Gastrocnemius medialis (tissue), 4 donors: ENCODE results near the gene VAMP4.

Source experiments
- POLR2A ChIP-seq, 2 donors: fragments of 450-650 bp; IDR thresholded peaks; one replicate each; pipeline ENCODE4 v1.6.1; 2017; ENCODE audit warnings: antibody characterized with exemption in 2 of 2, mild to moderate bottlenecking in 2 of 2, moderate library complexity in 2 of 2
- TF ChIP-seq, protein P1 (sequence below), 5 experiments: fragments of 450-650 bp in 3 of 5; fragments of 200-600 bp in 2 of 5; sonication (generic) in 2 of 5; IDR thresholded peaks in 4 of 5; conservative IDR thresholded peaks in 1 of 5; 1 replicate in 4 of 5; 2 replicates in 1 of 5; pipeline ENCODE4 v1.5.1; 2016 to 2019; ENCODE audit warnings: antibody characterized with exemption in 5 of 5, mild to moderate bottlenecking in 3 of 5, moderate library complexity in 3 of 5

DNA sequence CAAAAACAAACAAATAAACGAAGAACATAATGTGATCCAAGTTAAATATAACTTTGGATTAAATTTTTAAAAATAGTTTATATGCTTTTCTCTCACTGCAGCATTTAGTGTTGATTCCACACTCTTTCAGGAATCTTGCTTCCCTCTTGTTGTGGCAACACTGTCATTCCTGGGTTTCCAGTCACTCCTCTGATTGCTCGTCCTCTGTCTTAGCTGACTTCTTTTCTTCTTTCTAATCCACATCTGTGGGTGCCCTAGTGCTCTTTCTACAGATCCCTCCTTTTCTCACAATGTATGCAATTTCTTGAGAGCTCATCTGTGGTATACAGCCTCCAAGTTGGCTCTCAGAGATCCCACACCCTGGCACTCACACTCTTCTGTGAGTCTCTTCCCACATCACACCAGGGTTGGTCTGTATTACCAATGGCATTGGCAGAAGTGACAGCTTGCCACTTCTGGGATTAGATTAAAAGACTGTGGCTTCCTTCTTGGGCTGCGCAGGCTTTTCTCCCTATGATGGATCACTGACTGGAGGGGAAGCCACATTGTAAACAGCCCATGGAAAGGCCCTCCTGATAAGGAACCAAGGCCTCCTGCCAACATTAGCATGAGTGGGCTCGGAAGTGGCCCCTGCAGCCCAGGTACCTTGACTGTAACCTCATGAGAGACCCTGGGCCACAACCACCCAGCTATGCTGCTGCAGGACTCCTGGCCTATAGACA is 77.8 kb downstream of the VAMP4 start:
- TF ChIP-seq, protein P1, sequence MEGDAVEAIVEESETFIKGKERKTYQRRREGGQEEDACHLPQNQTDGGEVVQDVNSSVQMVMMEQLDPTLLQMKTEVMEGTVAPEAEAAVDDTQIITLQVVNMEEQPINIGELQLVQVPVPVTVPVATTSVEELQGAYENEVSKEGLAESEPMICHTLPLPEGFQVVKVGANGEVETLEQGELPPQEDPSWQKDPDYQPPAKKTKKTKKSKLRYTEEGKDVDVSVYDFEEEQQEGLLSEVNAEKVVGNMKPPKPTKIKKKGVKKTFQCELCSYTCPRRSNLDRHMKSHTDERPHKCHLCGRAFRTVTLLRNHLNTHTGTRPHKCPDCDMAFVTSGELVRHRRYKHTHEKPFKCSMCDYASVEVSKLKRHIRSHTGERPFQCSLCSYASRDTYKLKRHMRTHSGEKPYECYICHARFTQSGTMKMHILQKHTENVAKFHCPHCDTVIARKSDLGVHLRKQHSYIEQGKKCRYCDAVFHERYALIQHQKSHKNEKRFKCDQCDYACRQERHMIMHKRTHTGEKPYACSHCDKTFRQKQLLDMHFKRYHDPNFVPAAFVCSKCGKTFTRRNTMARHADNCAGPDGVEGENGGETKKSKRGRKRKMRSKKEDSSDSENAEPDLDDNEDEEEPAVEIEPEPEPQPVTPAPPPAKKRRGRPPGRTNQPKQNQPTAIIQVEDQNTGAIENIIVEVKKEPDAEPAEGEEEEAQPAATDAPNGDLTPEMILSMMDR (IDR thresholded peaks at IDR 0.05 in 4 of 5, conservative IDR thresholded peaks at IDR 0.05 in 1 of 5) = no peak
- no peak for TF ChIP-seq POLR2A (IDR thresholded peaks at IDR 0.05)
